ENCODE data around the gene WASL. TPM values are rescaled to one million over a fixed set of nuclear protein-coding genes. Genes with fewer than 3 reads are reported as not detected.

Gene WASL
- total RNA-seq, 1 donor = 22.5 TPM

DNA sequence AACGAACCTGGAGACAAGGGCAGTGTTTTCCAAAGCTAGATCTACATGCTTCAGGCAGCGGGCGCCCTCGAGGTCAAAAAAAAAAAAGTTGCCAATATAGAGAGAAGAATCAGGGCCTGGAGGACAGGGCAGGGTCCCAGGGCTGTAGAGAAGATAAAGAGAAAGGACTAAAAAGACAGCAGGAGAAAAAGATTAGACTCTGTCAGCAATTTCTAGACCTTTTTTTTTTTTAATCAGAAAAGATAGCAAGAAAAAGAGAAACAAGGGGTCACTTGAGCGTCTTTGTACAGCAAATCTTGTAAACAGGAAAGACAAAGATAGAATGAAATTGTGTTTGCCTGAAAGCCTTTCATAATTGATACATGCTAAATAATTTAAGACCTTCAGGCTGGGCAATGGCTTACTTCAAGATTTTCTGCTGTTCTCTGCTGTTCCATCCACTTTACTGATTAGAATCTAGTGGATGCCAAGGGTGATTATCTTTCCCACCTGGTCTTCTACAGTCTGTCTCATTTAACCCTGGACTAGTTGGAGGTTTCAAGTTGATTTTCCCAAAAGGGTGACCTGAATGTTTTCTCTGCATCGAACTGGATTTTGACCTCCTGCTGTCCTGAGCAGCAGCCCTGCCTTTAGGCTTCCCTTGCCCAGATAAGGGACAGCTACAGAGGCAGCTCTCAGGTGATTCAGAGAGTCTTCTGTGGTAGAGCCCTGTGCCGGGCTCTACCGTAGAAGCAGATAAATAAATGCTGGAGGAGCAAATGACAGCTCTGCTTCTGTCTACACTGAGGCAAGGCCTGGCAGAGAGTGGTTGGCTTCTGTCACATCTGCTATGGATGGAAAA, 88.1 kb downstream of the WASL start:
- no peak for DNase-seq (ENCODE audit: low read depth)
- no peak overlapping the region for H3K4me3 ChIP-seq (ENCODE audit: low read depth, low read length)
- TF ChIP-seq, protein P1, sequence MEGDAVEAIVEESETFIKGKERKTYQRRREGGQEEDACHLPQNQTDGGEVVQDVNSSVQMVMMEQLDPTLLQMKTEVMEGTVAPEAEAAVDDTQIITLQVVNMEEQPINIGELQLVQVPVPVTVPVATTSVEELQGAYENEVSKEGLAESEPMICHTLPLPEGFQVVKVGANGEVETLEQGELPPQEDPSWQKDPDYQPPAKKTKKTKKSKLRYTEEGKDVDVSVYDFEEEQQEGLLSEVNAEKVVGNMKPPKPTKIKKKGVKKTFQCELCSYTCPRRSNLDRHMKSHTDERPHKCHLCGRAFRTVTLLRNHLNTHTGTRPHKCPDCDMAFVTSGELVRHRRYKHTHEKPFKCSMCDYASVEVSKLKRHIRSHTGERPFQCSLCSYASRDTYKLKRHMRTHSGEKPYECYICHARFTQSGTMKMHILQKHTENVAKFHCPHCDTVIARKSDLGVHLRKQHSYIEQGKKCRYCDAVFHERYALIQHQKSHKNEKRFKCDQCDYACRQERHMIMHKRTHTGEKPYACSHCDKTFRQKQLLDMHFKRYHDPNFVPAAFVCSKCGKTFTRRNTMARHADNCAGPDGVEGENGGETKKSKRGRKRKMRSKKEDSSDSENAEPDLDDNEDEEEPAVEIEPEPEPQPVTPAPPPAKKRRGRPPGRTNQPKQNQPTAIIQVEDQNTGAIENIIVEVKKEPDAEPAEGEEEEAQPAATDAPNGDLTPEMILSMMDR (IDR thresholded peaks at IDR 0.05; ENCODE audit: insufficient read depth, low read depth, low read length) = no peak

DNA sequence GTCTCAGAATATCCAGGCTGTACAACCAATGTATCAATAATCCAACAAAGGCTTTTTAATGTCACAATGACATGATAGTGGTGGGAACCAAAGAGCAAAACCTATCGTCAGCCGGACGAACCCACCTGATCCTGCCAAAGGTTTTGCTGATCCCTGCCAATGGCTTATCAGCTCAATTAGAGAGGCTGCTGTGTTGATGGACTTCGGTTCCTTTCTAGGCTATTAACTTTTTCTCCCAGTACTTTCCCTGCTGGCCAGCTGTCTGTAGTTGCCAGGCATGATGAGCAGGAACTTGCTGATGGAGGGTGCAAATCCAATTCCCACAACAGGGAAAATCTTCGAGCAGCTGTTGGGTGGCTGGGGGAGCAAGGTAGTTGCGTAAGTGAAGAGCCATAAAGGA, 90.8 kb downstream of the WASL start:
- TF ChIP-seq, protein P1 (IDR thresholded peaks at IDR 0.05; ENCODE audit: insufficient read depth, low read depth, low read length) = no peak
- no peak for DNase-seq (ENCODE audit: low read depth)
- H3K4me3 ChIP-seq (ENCODE audit: low read depth, low read length) = no peak overlapping the region

DNA sequence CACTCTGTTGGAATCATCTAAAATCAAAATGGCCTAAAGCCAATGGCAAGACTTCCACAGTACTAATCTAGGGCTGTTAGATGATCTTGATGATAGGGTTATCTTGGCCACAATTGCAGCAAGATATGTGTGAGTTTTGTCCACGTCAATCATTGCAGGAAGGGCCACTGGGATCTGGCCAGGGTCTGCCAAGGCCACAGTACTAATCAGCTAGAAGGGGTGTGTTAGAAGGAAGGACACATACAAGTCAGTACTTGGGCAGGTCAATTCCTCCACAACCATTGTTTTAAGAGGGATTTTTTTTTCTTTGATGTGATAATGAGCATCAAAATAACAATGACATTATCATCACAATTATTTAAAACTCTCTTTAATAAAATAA, 91.5 kb downstream of the WASL start:
- DNase-seq (ENCODE audit: low read depth) = no peak
- no peak overlapping the region for H3K4me3 ChIP-seq (ENCODE audit: low read depth, low read length)
- TF ChIP-seq, protein P1 (IDR thresholded peaks at IDR 0.05; ENCODE audit: insufficient read depth, low read depth, low read length) = no peak

DNA sequence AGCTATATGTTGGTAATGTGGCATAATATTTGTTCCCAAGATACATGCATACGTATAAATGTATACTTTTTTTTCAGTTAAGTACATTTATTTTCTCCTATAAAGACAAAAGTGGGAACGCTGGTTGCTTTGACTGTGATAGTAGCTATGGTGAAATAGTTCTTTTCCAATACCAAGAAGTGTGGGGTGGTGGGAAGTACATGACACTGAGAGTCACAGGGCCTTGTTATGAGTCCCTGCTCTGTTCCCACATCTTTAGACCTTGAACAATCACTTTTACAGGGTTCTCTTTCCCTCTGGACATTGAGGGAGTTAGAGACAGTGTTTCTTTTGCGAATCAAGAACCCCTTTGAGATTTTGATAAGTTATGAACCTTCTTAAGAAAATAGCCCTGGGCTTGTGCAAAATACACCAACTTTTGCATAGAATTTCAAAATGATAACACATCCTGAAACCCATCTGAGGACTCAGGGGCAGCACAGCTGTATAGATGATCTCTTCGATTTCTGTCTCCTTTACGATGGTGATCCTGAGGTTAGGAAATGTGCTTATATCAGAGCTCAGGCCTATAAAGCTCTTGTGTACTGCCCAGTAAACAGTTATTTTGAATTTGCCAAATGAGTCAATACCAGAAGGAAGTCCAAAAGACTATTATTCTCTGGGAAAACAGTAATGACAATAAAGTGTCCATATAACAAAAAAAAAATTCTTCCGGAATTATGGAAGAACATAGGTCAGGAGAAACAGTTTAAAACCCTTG, 92.1 kb downstream of the WASL start:
- no peak overlapping the region for H3K4me3 ChIP-seq (ENCODE audit: low read depth, low read length)
- TF ChIP-seq, protein P1 (IDR thresholded peaks at IDR 0.05; ENCODE audit: insufficient read depth, low read depth, low read length) = no peak
- no peak for DNase-seq (ENCODE audit: low read depth)

DNA sequence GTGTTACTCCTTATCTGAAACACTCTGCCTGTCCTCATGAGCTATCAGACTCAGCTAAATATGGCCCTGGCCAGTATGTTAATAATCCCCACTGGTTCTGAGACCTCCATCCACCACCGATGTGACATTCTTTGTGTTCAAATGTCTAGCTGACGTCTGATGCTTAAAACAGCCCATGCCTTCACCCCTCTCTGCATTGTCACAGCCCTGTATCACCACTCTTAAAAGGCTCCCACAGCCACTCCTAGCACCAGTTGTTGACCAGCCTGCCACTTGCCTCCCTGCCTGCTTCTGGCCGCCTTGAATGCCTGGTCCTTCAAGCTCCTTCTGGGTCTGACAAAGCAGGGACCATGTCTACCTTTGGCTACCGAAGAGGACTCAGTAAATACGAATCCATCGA, 93.2 kb downstream of the WASL start, which contains the start of gene LMOD2:
Gene LMOD2, plus strand, starts transcription at position 253 of the 400 bp plus-strand sequence. Its CDS starts 98 bp downstream, at position 351.
- TF ChIP-seq, protein P1 (IDR thresholded peaks at IDR 0.05; ENCODE audit: insufficient read depth, low read depth, low read length) = no peak
- DNase-seq (ENCODE audit: low read depth) = no peak
- no peak within 1 kb of the TSS for H3K4me3 ChIP-seq (ENCODE audit: low read depth, low read length)

DNA sequence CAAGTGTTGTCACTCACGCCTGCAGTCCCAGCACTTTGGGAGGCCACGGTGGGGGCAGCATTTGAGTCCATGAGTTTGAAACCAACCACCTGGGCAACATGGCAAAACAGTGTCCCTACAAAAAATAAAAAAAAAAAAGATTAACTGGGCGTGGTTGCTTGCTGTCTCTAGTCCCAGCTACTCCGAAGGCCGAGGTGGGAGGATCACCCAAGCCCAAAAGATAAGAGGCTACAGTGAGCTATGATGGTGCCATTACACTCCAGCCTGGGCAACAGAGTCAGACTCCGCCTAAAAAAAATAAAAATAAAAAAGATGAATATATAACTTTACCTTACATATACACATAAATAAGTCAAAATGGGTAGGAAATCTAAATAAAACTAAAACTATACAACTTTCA, 95.6 kb downstream of the WASL start:
- TF ChIP-seq, protein P1 (IDR thresholded peaks at IDR 0.05; ENCODE audit: insufficient read depth, low read depth, low read length) = no peak
- H3K4me3 ChIP-seq (ENCODE audit: low read depth, low read length) = no peak overlapping the region
- DNase-seq (ENCODE audit: low read depth) = no peak

Measured in fibroblast of villous mesenchyme (primary cell).